ENCODE results near the gene KIF21B.
A peak's percentile ranks its signal among the peaks of the same experiment; 100 is the strongest.

The KIF21B gene

DNA sequence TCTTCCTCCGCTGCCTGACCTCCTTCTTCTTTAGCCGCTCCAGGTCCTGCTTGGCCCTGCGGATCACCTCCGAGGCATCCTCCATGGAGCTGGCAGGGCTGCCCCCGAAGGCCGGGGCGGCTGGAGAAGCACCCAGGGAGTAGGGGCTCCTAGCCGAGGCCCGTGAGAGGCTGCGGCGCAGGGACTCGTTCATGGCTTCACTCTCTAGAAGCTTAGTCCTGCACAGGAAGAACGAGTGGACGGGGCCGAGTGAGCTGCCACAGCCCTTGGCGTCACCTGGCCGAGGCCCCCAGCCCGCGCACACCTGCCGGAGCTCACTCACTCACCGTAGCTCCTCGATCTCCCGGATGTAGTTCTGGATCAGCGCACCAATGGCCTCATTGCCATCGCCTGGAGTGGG, 23.1 kb downstream of the KIF21B start:
- DNase-seq (ENCODE audit: low read depth in 2 of 3, low spot score in 2 of 3): no peak

- no peak for DNase-seq (ENCODE audit: low read depth in 2 of 3, low spot score in 2 of 3)
These were observed 23.8 kb downstream of the KIF21B start for GRCh38 chr1:200999667-201000066.

DNA sequence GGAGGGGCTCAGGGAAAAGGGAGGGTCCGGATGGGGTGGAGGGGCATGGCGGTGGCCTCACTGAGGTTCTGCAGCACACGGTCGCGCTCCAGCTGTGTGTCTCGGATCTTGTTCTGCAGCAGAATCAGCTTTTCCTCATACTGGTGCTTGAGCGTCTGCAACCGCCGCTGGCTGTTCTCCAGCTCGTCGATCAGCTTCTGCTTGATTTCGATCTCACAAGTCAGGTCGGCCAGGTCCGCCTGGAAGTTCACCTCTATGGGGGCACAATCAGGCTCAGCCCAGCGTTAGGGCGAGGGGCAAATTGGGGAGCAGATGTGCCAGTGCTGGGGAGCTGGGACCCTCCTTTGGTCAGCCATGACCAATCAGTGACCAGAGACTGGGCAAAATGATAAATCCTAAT, 25.2 kb downstream of the KIF21B start:
- no peak for DNase-seq (ENCODE audit: low read depth in 2 of 3, low spot score in 2 of 3)

GRCh38 chr1:200992382-200993048, 31.0 kb downstream of the KIF21B start:
- no peak for DNase-seq (ENCODE audit: low read depth in 2 of 3, low spot score in 2 of 3)

DNA sequence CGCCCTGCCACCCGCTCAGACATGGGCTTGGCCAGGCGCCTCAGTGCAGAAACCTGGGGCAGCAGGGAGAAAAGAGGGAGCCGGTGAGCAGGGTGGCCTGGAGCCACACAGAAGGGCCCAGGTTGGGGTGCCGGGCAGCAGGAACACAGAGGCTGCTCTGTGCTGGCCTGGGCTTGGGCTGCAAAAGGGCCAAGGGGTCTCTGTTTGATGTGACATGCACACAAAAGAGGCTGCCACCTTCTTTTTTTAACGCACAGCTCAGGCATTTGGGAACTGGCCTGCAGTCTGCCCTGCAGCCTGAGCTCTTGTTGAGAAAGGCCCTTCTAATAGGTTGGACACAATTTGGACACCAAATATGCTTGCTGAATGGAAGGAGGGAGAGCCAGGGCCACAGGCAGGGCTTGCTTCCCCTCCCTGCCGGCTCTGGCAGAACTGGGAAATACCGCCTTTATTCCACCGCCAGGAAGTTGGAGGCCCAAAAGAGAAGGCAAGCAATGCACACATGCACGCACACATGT, 32.4 kb downstream of the KIF21B start:
- no peak for DNase-seq (ENCODE audit: low read depth in 2 of 3, low spot score in 2 of 3)

DNA sequence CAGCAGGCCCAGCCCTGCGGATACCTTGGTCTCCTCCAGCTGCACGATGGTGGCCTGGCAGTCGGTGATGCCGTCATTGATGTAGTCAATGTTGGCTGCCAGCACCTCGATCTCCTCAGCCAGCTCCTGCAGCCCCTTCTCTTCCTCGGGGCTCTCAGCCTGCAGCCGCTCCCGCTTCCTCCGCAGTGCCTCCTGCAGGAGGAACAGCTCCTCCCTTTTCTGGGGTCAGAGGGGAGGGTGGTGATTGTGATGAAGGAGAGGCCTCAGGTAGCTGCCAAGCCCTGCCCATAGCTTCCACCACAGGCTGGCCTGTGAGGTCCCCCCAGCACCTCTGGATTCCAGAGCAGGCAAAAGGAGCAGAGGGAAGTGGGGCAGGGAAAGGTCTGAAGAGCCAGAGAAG, 33.4 kb downstream of the KIF21B start:
- no peak for DNase-seq (ENCODE audit: low read depth in 2 of 3, low spot score in 2 of 3)

GRCh38 chr1:200989337-200989736, 34.2 kb downstream of the KIF21B start:
- no peak for DNase-seq (ENCODE audit: low read depth in 2 of 3, low spot score in 2 of 3)

GRCh38 chr1:200988693-200989092, 34.8 kb downstream of the KIF21B start:
- no peak for DNase-seq (ENCODE audit: low read depth in 2 of 3, low spot score in 2 of 3)

DNA sequence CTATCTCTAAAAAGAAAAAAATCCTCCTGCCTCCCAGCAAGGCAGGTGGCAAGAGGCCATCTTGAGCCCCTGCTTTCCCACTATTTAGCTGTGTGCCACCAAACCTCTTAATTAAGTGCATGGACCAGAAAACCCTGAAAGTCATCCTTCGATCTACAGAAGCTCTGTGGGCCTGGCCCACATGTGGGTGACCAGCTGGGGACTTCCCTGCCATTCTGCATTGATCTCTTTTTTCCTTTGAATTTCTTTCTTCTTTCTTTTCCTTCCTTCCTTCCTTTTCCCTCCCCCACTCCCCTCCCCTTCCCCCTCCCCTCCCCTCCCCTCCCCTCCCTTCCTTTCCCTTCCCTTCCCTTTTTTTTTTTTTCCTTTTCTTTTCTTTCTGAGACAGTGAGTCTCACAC, 38.0 kb downstream of the KIF21B start:
- DNase-seq (ENCODE audit: low read depth in 2 of 3, low spot score in 2 of 3): no peak

GRCh38 chr1:200983035-200983561, 40.4 kb downstream of the KIF21B start:
- no peak for DNase-seq (ENCODE audit: low read depth in 2 of 3, low spot score in 2 of 3)

GRCh38 chr1:200982071-200982945, 41.2 kb downstream of the KIF21B start:
- no peak for DNase-seq (ENCODE audit: low read depth in 2 of 3, low spot score in 2 of 3)

DNA sequence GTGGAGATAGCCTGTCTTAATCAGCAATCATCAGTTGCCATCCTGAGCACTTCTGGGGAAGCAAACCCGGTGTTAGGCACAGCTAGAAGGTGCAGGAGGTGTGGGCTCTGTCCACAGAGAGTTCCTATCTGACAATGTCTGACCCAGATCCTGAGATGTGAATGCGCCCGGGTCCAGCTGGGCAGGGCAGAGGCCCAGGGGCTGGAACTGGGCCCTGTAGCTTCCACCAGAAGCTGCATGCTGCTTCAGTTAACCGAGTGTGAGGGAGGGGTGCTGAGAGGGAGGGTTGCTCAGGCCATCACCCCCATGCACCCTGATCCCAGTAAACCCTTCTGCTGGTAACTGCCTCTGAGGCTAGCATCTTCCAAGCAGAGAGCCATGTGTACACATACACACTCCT, 42.2 kb downstream of the KIF21B start:
- DNase-seq (ENCODE audit: low read depth in 2 of 3, low spot score in 2 of 3): no peak

DNA sequence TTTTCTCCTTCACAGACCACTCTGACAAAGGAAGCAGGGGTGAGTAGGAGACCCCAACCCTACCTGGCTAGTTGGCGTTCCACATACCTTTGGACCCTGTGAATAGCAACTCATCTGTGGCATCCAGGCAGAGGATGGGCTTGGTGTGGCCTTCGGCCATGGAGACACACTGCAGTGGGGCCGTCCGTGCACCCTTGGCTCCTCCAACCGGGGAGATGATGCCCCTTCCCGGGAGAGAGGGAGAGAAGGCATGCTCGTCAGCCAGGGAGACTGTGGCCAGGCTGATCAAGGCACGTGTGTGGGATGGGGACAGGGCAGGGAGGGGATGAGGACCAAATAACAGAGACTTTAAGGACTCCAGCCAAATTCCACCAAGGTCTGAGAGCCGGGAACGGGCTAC, 42.6 kb downstream of the KIF21B start:
- DNase-seq (ENCODE audit: low read depth in 2 of 3, low spot score in 2 of 3): no peak

DNA sequence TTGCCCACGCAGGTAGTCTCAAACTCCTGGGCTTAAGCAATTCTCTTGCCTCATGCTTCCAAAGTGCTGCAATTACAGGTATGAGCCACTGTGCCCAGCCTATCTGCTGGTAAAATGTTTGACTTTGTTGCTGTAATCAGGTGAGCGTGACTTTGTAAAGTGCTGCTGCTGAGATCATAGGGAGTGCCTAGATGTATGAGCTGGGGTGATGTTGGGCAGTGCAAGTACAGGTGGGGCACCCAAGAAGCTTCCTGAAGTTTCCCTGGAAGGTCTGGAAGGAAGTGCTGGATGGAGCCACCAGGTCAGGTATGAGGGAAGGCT, 43.1 kb downstream of the KIF21B start:
- no peak for DNase-seq (ENCODE audit: low read depth in 2 of 3, low spot score in 2 of 3)

DNA sequence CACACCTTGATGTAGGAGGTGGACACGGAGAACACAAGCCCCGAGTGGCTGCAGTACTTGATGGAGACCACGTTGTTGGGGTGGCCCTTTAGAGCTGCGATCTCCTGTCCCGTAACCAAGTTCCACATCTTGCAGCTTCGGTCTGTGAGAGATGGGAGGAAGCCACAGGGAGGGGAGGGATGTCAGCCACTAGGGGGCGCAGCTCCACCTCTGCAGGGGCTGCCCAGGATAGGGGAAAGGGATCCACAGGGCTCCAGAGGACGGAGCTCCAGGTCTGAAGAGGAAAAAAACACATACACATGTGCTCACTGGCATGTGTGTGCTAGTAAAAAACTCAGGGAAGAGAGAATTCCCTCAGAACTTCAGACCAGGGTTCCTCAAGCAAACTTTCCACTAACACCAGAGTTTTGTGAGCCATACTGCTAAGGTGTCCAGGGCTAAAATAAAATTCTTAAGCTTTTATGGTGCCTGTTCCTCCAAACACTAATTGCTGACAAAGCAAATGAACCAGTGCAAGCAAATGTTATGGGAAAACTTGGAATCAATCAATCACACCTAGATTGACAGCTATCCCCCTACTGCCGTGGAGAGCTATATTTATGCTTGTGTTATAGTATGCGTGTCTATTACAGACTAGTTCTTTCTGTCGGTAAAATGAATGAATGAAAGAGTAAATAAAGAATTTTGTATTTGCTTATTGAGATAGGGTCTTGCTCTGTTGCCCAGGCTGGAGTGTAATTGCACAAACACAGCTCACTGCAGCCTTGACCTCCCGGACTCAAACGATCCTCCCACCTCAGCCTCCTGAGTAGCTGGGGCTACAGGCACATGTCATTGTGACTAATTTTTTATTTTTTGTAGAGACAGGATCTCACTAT, 43.7 kb downstream of the KIF21B start:
- DNase-seq (ENCODE audit: low read depth in 2 of 3, low spot score in 2 of 3): peak in 2 of 3 experiments; percentile 61 to 70

GRCh38 chr1:200977071-200977754, 46.3 kb downstream of the KIF21B start:
- DNase-seq (ENCODE audit: low read depth in 2 of 3, low spot score in 2 of 3): no peak

DNA sequence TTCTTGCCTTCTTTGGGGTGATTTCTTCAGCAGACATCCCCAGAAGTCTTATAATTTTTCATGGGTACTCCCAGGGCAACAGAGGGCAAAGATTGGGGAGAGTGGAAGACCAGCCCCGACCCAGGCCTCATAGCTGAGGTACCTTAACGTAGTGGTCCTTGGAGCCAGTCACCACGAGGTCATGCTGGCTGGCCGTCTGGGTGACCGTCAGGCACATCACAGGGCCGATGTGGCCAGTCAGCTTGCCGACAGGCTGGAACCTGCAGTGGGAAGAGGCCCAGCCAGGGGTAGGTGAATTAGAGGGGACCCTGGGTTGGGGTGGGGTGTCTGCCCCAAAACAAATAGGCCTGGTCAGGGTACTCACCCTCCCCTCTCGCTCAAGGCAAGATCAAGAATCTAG, 46.9 kb downstream of the KIF21B start:
- no peak for DNase-seq (ENCODE audit: low read depth in 2 of 3, low spot score in 2 of 3)

- no peak for DNase-seq (ENCODE audit: low read depth in 2 of 3, low spot score in 2 of 3)
These were observed 48.1 kb downstream of the KIF21B start for GRCh38 chr1:200975458-200975857.

DNA sequence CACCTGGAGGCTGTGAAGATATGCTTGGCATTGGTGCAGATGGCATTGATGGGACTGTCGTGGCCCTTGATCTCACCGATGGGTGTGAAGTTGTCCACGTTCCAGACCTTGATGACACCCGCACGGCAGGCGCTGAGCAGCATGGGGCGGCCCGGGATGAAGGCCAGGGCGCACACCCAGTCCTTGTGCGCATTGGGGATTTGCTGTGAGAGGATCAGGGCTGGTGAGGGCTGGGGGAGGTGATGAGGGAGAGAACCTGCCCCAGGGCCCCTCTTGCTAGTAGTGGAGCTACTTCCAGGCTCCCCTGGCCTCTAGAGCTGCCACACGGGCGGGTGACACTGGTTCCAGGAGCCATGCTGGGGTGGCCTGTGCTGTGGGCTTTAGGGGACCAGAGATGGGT, 48.8 kb downstream of the KIF21B start:
- no peak for DNase-seq (ENCODE audit: low read depth in 2 of 3, low spot score in 2 of 3)

GRCh38 chr1:200973937-200974657, 49.4 kb downstream of the KIF21B start:
- no peak for DNase-seq (ENCODE audit: low read depth in 2 of 3, low spot score in 2 of 3)
